SH-SY5Y (cell line): ENCODE results near the gene FERMT2.

Experiments
- GATA2 ChIP-seq: IDR thresholded peaks from 2 replicates; pipeline ENCODE4 v1.6.1; 2011; ENCODE audit warnings: mild to moderate bottlenecking, low read depth, low read length
- GATA3 ChIP-seq: IDR thresholded peaks from 2 replicates; pipeline ENCODE4 v1.6.1; 2011; ENCODE audit warnings: low read depth, mild to moderate bottlenecking, low read length, moderate library complexity

GRCh38 chr14:52885230-52885629 is 65.6 kb downstream of the FERMT2 start:
- no peak for TF ChIP-seq GATA3
- no peak for TF ChIP-seq GATA2
